OCI-M1 (cell line): ENCODE data around the gene AP1S1.
"Not testable (repeated sequence)": the region's sequence is repeated elsewhere in the genome, so short reads cannot be mapped to it uniquely, and the experiment has no call there.

Experiments used
- DNase-seq: peaks from one replicate; lab custom pipeline; 2025; lab: John Stamatoyannopoulos, UW

Gene AP1S1

GRCh38 chr7:101153969-101154692 is at the start of gene AP1S1:
Gene AP1S1 (plus strand): TSS chr7:101154476. CDS start chr7:101154515, 39 bp downstream.
- peak; percentile 99 for DNase-seq

GRCh38 chr7:101104799-101105198 is 49.5 kb upstream of the AP1S1 start:
- no peak for DNase-seq

GRCh38 chr7:101105248-101105647 is 49.0 kb upstream of the AP1S1 start:
- DNase-seq, result not testable (repeated sequence)

- no peak for DNase-seq
Measured at GRCh38 chr7:101106386-101106785, 47.9 kb upstream of the AP1S1 start.

- no peak for DNase-seq
Measured at GRCh38 chr7:101108330-101108857, 45.9 kb upstream of the AP1S1 start.

- DNase-seq, result no peak
Measured at GRCh38 chr7:101108961-101109360, 45.3 kb upstream of the AP1S1 start.

GRCh38 chr7:101109368-101109767 is 44.9 kb upstream of the AP1S1 start:
- DNase-seq, result no peak

- DNase-seq, result no peak
Measured at GRCh38 chr7:101111261-101111660, 43.0 kb upstream of the AP1S1 start.

GRCh38 chr7:101112233-101112632 is 42.0 kb upstream of the AP1S1 start:
- DNase-seq, result no peak

GRCh38 chr7:101113140-101113539 is 41.1 kb upstream of the AP1S1 start:
- DNase-seq, result not testable (repeated sequence)

- no peak for DNase-seq
Measured at GRCh38 chr7:101113836-101114235, 40.4 kb upstream of the AP1S1 start.

- no peak for DNase-seq
Measured at GRCh38 chr7:101114492-101114891, 39.8 kb upstream of the AP1S1 start.

GRCh38 chr7:101115215-101115614 is 39.1 kb upstream of the AP1S1 start:
- no peak for DNase-seq

- no peak for DNase-seq
Measured at GRCh38 chr7:101116898-101117297, 37.4 kb upstream of the AP1S1 start.

- DNase-seq, result no peak
Measured at GRCh38 chr7:101118856-101119255, 35.4 kb upstream of the AP1S1 start.

- DNase-seq, result no peak
Measured at GRCh38 chr7:101119876-101120275, 34.4 kb upstream of the AP1S1 start.

GRCh38 chr7:101120315-101120714 is 34.0 kb upstream of the AP1S1 start:
- DNase-seq, result no peak

- not testable (repeated sequence) for DNase-seq
Measured at GRCh38 chr7:101121631-101121990, 32.7 kb upstream of the AP1S1 start.

GRCh38 chr7:101121991-101122932 is 32.0 kb upstream of the AP1S1 start:
- DNase-seq, result peak; percentile 89

GRCh38 chr7:101122933-101123702 is 31.2 kb upstream of the AP1S1 start:
- no peak for DNase-seq

GRCh38 chr7:101123703-101124068 is 30.6 kb upstream of the AP1S1 start:
- no peak for DNase-seq
